H1 (cell line): ENCODE measurements around the gene PLAC9. TPM values are rescaled to one million over a fixed set of nuclear protein-coding genes. Genes with fewer than 3 reads are reported as not detected.

Experiments used
- CTCF ChIA-PET: fragments of 300-600 bp; sonication (Branson Sonifier 250); formaldehyde crosslinking; loops from one replicate; lab custom pipeline; 2021; ENCODE audit not compliant: partially characterized antibody; lab: Charles Lee
- POLR2A ChIA-PET: fragments of 300-600 bp; sonication (Branson Sonifier 250); formaldehyde crosslinking; loops from one replicate; lab custom pipeline; 2021; ENCODE audit warnings: inconsistent platforms; ENCODE audit not compliant: partially characterized antibody; lab: Charles Lee
- DNase-seq, 2 experiments: peaks; one replicate each; pipeline versions ENCODE4 v3.0.0 to v3.0.0-alpha.2; 2010 to 2022; ENCODE audit warnings: low spot score in 2 of 2, low read depth in 1 of 2, mixed read lengths in 1 of 2
- FAIRE-seq: peaks from 2 replicates; lab custom pipeline; 2011; peaks lifted over from hg19 to GRCh38; lab: Jason Lieb, UNC
- H2AFZ ChIP-seq: 2 replicates; pipeline ENCODE4 v1.8.1; 2012; ENCODE audit warnings: low read length, inconsistent platforms
- H2AK5ac ChIP-seq: 2 replicates; pipeline ENCODE4 v1.6.1; 2013; ENCODE audit warnings: low read depth, low read length
- H2BK120ac ChIP-seq: replicated peaks from 2 replicates; pipeline ENCODE3; 2013; ENCODE audit warnings: low read depth, low read length, inconsistent platforms
- H2BK12ac ChIP-seq: 2 replicates; pipeline ENCODE4 v1.6.1; 2013; ENCODE audit warnings: low read depth, low read length
- H2BK15ac ChIP-seq: 2 replicates; pipeline ENCODE4 v1.6.1; 2013; ENCODE audit warnings: low read length
- H2BK20ac ChIP-seq: 2 replicates; pipeline ENCODE4 v1.6.1; 2013; ENCODE audit warnings: low read length
- H2BK5ac ChIP-seq: 2 replicates; pipeline ENCODE4 v1.6.1; 2013; ENCODE audit warnings: low read depth, low read length
- H3K14ac ChIP-seq: 2 replicates; pipeline ENCODE4 v1.6.1; 2013; ENCODE audit warnings: inconsistent platforms; ENCODE audit not compliant: insufficient read length
- H3K18ac ChIP-seq: 2 replicates; pipeline ENCODE4 v1.6.1; 2013; ENCODE audit warnings: low read length; ENCODE audit errors: extremely low read depth
- H3K23ac ChIP-seq: 2 replicates; pipeline ENCODE4 v1.6.1; 2013; ENCODE audit warnings: inconsistent platforms; ENCODE audit not compliant: insufficient read length
- H3K23me2 ChIP-seq: 2 replicates; pipeline ENCODE4 v1.6.1; 2013; ENCODE audit warnings: low read depth, low read length
- H3K27ac ChIP-seq: 2 replicates; pipeline ENCODE4 v1.6.1; 2011; ENCODE audit warnings: low read depth, low read length, inconsistent platforms
- H3K27me3 ChIP-seq, 4 experiments: replicated peaks in 1 of 4; 1 replicate in 1 of 4; 2 replicates in 3 of 4; pipeline versions ENCODE4 v1.6.1 to v1.8.1; 2011 to 2013; ENCODE audit warnings: low read length in 3 of 4, mild to moderate bottlenecking in 3 of 4, inconsistent platforms in 2 of 4, mixed read lengths in 2 of 4, moderate library complexity in 1 of 4; ENCODE audit not compliant: control insufficient read depth in 3 of 4, insufficient read depth in 3 of 4; ENCODE audit errors: extremely low read depth in 1 of 4
- H3K36me3 ChIP-seq, 4 experiments: 2 replicates each; pipeline versions ENCODE4 v1.6.1 to v1.8.1; 2011 to 2013; ENCODE audit warnings: mild to moderate bottlenecking in 4 of 4, low read length in 3 of 4, moderate library complexity in 2 of 4, control low read depth in 1 of 4, inconsistent platforms in 1 of 4; ENCODE audit not compliant: insufficient read depth in 4 of 4, control insufficient read depth in 2 of 4
- H3K4ac ChIP-seq: replicated peaks from 2 replicates; pipeline ENCODE3; 2013; ENCODE audit warnings: low read length, low read depth, mixed read lengths, inconsistent platforms; ENCODE audit not compliant: insufficient read length
- H3K4me1 ChIP-seq, 4 experiments: replicated peaks in 1 of 4; 1 replicate in 1 of 4; 2 replicates in 3 of 4; pipeline versions ENCODE4 v1.6.1 to v1.8.1; 2011 to 2013; ENCODE audit warnings: low read length in 3 of 4, inconsistent platforms in 2 of 4, mixed read lengths in 1 of 4; ENCODE audit not compliant: insufficient read depth in 4 of 4, control insufficient read depth in 3 of 4
- H3K4me2 ChIP-seq, 2 experiments: 2 replicates each; pipeline versions ENCODE4 v1.6.1 to v1.8.1; 2011 to 2013; ENCODE audit warnings: low read depth in 2 of 2, low read length in 2 of 2, control low read depth in 1 of 2, inconsistent platforms in 1 of 2, mild to moderate bottlenecking in 1 of 2; ENCODE audit not compliant: insufficient read depth in 1 of 2
- H3K4me3 ChIP-seq, 4 experiments: fragments of 200-600, 300-600 bp in 1 of 4; sonication (generic), shearing (Covaris generic), sonication (Bioruptor Twin) in 1 of 4; 2 replicates each; pipeline versions ENCODE4 v1.5.1 to v1.8.1; 2011 to 2016; ENCODE audit warnings: low read length in 4 of 4, low read depth in 3 of 4, control low read depth in 2 of 4, inconsistent platforms in 2 of 4, mild to moderate bottlenecking in 2 of 4, mixed read lengths in 1 of 4, moderate library complexity in 1 of 4; ENCODE audit not compliant: insufficient read depth in 2 of 4; ENCODE audit errors: extremely low read depth in 1 of 4
- H3K56ac ChIP-seq: replicated peaks from 2 replicates; pipeline ENCODE3; 2013; ENCODE audit warnings: low read depth, mild to moderate bottlenecking, mixed read lengths, low read length, inconsistent platforms; ENCODE audit not compliant: insufficient read length
- H3K79me1 ChIP-seq: 2 replicates; pipeline ENCODE4 v1.6.1; 2013; ENCODE audit warnings: low read depth, low read length, control low read depth
- H3K79me2 ChIP-seq, 2 experiments: 2 replicates each; pipeline versions ENCODE4 v1.6.1 to v1.8.1; 2012 to 2013; ENCODE audit warnings: low read length in 2 of 2, mild to moderate bottlenecking in 2 of 2, inconsistent platforms in 1 of 2; ENCODE audit not compliant: insufficient read depth in 2 of 2, control insufficient read depth in 1 of 2
- H3K9ac ChIP-seq, 4 experiments: replicated peaks in 1 of 4; 1 replicate in 1 of 4; 2 replicates in 3 of 4; pipeline versions ENCODE4 v1.6.1 to v1.8.1; 2011 to 2013; ENCODE audit warnings: low read depth in 3 of 4, low read length in 3 of 4, control low read depth in 2 of 4, mild to moderate bottlenecking in 2 of 4, moderate library complexity in 2 of 4, inconsistent platforms in 1 of 4; ENCODE audit errors: extremely low read depth in 1 of 4
- H3K9me3 ChIP-seq, 2 experiments: 2 replicates each; pipeline versions ENCODE4 v1.6.1 to v1.8.1; 2012 to 2013; ENCODE audit warnings: mild to moderate bottlenecking in 2 of 2, moderate library complexity in 2 of 2, control low read depth in 1 of 2, inconsistent platforms in 1 of 2, low read depth in 1 of 2, low read length in 1 of 2, mixed read lengths in 1 of 2; ENCODE audit not compliant: insufficient read depth in 2 of 2
- H4K20me1 ChIP-seq, 2 experiments: replicated peaks in 1 of 2; 2 replicates each; pipeline versions ENCODE3 to v1.8.1; 2011 to 2013; ENCODE audit warnings: inconsistent platforms in 2 of 2, low read length in 2 of 2, mild to moderate bottlenecking in 1 of 2; ENCODE audit not compliant: insufficient read depth in 2 of 2, control insufficient read depth in 1 of 2
- H4K5ac ChIP-seq: 2 replicates; pipeline ENCODE4 v1.6.1; 2013; ENCODE audit warnings: low read length, low read depth, mixed read lengths, inconsistent platforms; ENCODE audit not compliant: insufficient read length
- H4K8ac ChIP-seq: 2 replicates; pipeline ENCODE4 v1.8.0; 2013; ENCODE audit warnings: mild to moderate bottlenecking, moderate library complexity, low read length, inconsistent platforms; ENCODE audit not compliant: insufficient read depth; ENCODE audit errors: extremely low read depth
- H4K91ac ChIP-seq: replicated peaks from 2 replicates; pipeline ENCODE3; 2013; ENCODE audit warnings: low read length, mixed read lengths, inconsistent platforms; ENCODE audit not compliant: insufficient read length
- CREB1 ChIP-seq: IDR thresholded peaks from 2 replicates; pipeline ENCODE4 v1.6.1; 2012; ENCODE audit warnings: inconsistent platforms
- SUZ12 ChIP-seq: fragments of 200-600 bp; sonication (generic); IDR thresholded peaks from 2 replicates; pipeline ENCODE4 v1.6.1; 2012; ENCODE audit warnings: mild to moderate bottlenecking, inconsistent platforms, low read length, moderate library complexity, mixed read lengths
- WGBS, 2 experiments: shearing (Covaris generic) in 1 of 2; methylation state at CpG; one replicate each; pipeline versions ENCODE4 v1.1.6 to v1.1.7; 2013 to 2015; ENCODE audit warnings: low lambda C conversion rate in 2 of 2, mixed read lengths in 2 of 2, inconsistent platforms in 1 of 2, low coverage in 1 of 2, missing lambda C conversion rate in 1 of 2; ENCODE audit not compliant: insufficient replicate concordance in 2 of 2, insufficient coverage in 1 of 2, insufficient read length in 1 of 2; ENCODE audit errors: extremely low coverage in 1 of 2, missing lambda C conversion rate in 1 of 2; 5-methylcytosine and 5-hydroxymethylcytosine counted together
- polyA plus RNA-seq, 7 experiments: library from polyadenylated mRNA; depleted of rRNA in 3 of 7; stranded (reverse) in 5 of 7; unstranded in 2 of 7; fragments of >200 nt in 5 of 7; fragments of 200-250 nt in 2 of 7; gene quantifications; 1 replicate in 5 of 7; 2 replicates in 1 of 7; 4 replicates in 1 of 7; pipeline versions ENCODE4 v1.2.1 to v1.2.3, GENCODE V29; 2011 to 2013; ENCODE audit warnings: missing spikeins in 2 of 7, mixed read lengths in 2 of 7
- total RNA-seq: library from RNA; stranded (reverse); fragmentation: NEBNext Ultra II Directional; extraction: Animal tissue kit (Norgen Biotek cat#: 25700); gene quantifications from 2 replicates; pipeline ENCODE4 v1.2.1, GENCODE V29; 2021

Gene PLAC9
- total and polyA plus RNA-seq, 2 of the 8 experiments (the other 6 are each of a cell fraction or from before 2014, with no cell fraction given): 8.4 to 16.7 TPM

DNA sequence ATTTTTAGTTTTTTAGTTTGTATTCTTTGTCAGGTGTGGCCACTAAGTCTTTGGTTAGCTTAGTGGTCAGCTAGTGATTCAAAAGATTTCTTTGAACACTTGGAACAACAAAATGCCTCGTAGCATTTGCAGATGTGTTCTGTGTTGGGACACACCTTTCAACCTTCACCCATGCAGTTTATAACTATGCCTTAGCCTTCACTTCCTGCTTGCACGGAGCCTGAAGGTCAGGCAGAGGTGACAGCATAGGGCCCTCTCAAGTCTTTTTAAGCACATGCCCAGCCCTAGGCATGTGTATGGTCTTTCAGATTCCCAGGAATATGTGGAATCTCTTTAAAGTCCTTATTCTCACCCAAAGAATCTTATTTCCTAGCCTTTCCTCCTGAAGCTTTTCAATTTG is 17.6 kb downstream of the PLAC9 start:
- Histone ChIP-seq H4K91ac (no peak overlapping the region), H2BK120ac (no peak overlapping the region), H3K79me2 (no peaks in the 10 kb centered on the region), H3K4me3 (no peak overlapping the region), H2BK15ac (no peak overlapping the region), H3K36me3 (peaks cover 0 to 6% (median under 1%) of the 10 kb centered on the region in 4 experiments; a peak in 3 of 8 replicates), H3K79me1 (no peaks in the 10 kb centered on the region; the same call in 1 of the 2 replicates), H4K20me1 (peaks cover 2 to 4% of the 10 kb centered on the region in 2 experiments), H3K18ac (no peak overlapping the region), H2BK20ac (no peak overlapping the region), H3K4me1 (no peaks in the 10 kb centered on the region), H3K9ac (no peak overlapping the region), H3K27me3 (no peaks in the 10 kb centered on the region), H4K8ac (no peak overlapping the region), H2AK5ac (no peak overlapping the region), H3K9me3 (no peaks in the 10 kb centered on the region), H2BK12ac (no peak overlapping the region), H3K23ac (no peak overlapping the region), H3K56ac (no peak overlapping the region), H3K14ac (no peak overlapping the region), H2AFZ (no peak overlapping the region), H3K4me2 (no peak overlapping the region), H3K23me2 (no peaks in the 10 kb centered on the region), H4K5ac (no peak overlapping the region), H2BK5ac (no peak overlapping the region), H3K27ac (no peak overlapping the region), H3K4ac (no peak overlapping the region)
- POLR2A ChIA-PET: interaction anchor here (1.2 to 1.4 kb wide), 3 partner anchors 10 to 72 kb away, joined by 3 read pairs; no protein-coding TSS in a partner anchor
- 76% methylated on average over 2 of the region's 2 CpGs; no CpG with 5 or more reads in 1 of the 2 experiments for WGBS, 2 experiments
- FAIRE-seq (no peak), DNase-seq (no peak)
- CTCF ChIA-PET: interaction anchor here (1.0 to 9.8 kb wide), 10 partner anchors 7 to 776 kb away, joined by 3 to 59 read pairs (median 6); no protein-coding TSS in a partner anchor
- TF ChIP-seq CREB1 (no peak), SUZ12 (no peak)
